OCI-LY3 (cell line): Measurements from ENCODE around the gene FAM72A.

ENCODE experiments used
- CTCF ChIP-seq: fragments of 200-600, 300-600 bp; sonication (generic); IDR thresholded peaks from 2 replicates; pipeline ENCODE4 v1.5.1; 2014; ENCODE audit warnings: antibody characterized with exemption, low read length, low read depth
- EZH2phosphoT487 ChIP-seq: fragments of 200-600 bp; shearing (Covaris generic); IDR thresholded peaks from 2 replicates; pipeline ENCODE4 v1.6.1; 2018; ENCODE audit warnings: antibody characterized with exemption, mixed run types, low read depth

GRCh38 chr1:206142770-206143169, 59.9 kb downstream of the FAM72A start:
- no peak for TF ChIP-seq CTCF
- TF ChIP-seq EZH2phosphoT487, result no peak
